ENCODE measurements around the gene CLDND1.
"Not testable (repeated sequence)": the region's sequence is repeated elsewhere in the genome, so short reads cannot be mapped to it uniquely, and the experiment has no call there.

The CLDND1 gene

DNA sequence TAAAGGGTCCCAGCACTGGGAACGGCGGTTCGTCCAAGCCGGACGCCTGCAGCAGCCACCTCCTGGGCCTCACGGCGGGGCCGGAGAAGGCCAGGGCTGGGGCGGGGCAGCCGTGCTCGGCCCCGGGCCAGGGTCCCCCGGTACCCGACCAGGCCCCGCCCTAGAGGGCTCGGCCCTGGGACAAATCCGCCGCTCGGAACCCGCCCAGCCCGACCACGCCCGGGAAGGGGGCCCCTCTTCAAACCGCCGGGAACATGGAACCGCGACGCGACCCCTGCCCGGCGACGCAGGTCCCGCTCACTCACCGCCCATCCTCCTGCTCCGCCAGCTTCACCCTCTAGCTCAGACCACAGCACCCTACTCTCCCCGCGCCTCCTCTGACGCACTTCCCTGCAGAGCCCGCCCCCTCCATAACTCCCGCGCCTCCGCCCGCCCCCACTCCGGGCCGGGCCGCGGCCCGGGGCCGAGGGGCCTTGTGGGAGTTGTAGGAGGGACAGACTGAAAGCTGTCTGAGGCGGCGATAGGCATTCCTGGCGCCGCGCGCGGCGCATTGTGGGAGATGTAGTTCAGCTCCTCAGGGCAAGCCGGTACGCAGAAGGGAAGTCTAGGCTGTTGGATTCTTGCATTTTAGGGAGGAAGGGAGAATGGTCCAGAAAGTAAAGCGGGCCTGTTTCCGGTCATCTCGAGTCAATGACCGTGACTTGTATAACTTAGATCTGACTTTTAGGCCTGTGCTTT is at the start of gene CLDND1:
Gene CLDND1 (minus strand): TSS at position 359 of the 738 bp plus-strand sequence. CDS start 1,478 bp downstream, outside the sequence.
- peak; percentile 98 for DNase-seq (ENCODE audit: low read depth, low spot score)

DNA sequence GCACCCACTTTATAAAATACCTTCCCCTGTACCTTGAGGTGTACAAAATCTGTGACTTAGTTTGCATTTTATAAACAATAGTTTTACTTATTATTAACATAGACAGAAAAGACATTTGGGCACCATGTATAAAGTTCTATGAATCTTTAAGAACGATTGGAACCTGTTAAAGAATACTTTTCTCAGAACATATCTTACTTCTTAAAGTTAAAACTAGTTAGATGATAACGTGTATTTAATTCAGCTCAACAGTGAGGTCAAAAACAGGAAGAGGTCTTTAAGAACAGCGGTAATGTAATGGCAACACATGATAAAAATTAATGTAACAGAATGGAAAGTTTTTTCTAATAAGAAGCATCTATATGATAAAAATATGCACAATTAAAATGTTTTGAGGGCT is 45.7 kb upstream of the CLDND1 start:
- no peak for DNase-seq (ENCODE audit: low read depth, low spot score)

DNA sequence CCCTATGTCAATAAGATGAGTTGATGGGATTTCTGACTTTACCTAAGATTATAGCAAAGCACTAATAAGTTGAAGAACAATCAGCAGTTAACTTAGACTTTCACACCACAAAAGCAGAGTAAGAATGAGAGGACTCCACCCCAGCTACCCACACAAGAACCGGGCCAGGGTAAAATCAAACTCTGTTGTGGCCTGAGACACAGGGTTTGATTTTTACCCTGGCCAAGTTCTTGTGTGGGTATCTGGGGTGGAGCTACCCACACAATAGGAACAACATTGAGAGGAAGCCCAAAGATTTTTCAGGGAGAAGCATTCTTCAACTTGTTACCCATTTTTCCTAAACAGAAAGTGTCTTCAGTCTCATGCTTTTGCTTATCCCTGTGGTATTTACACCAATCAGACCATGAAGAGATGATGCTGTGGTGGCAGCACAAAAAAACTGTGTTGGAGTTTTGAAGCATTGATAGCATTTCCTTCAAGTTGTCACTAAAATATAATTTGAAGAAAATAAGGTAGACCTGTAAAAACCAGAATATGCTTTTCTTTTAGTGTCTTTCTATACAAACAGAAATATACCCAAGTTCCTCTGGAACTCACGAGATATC is 45.1 kb upstream of the CLDND1 start:
- no peak for DNase-seq (ENCODE audit: low read depth, low spot score)

DNA sequence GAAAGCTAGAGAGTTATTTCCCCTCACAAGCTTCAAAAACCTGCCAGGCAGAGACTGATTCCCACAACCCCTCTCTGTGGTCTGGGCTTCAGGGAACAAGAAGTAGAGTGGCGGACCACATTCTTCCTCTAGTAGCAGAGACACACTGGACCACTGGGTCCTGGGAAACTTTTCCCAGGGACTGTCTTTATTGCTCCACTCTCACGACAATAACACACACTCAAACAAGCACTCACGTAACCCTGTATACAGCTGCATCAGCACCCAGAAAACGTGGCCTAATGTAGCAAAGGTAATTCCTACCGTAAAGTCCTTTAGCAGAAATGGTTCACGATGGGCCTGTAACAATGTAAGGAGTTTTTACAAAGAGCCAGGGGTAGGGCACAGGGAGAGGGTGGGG is 43.1 kb upstream of the CLDND1 start:
- peak; percentile 6 for DNase-seq (ENCODE audit: low read depth, low spot score)

DNA sequence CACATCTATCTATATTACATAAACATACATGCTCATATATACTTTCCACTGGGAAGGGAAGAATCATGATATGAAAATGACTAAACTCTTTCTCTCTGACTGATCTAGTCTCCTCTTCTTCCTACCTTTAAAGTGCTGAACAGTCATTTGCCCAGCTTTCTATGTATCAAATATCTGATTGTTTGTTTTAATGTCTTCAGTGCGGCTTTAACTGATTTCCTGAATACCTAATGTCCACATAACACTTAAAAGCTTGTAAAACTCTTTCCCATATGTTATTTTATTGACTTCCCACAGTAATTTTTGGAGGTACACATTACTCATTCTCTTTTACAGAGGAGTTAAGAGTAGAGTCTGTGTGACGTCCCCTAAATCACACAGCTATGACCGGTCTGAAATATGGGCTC is 42.5 kb upstream of the CLDND1 start:
- DNase-seq (ENCODE audit: low read depth, low spot score) = no peak

DNA sequence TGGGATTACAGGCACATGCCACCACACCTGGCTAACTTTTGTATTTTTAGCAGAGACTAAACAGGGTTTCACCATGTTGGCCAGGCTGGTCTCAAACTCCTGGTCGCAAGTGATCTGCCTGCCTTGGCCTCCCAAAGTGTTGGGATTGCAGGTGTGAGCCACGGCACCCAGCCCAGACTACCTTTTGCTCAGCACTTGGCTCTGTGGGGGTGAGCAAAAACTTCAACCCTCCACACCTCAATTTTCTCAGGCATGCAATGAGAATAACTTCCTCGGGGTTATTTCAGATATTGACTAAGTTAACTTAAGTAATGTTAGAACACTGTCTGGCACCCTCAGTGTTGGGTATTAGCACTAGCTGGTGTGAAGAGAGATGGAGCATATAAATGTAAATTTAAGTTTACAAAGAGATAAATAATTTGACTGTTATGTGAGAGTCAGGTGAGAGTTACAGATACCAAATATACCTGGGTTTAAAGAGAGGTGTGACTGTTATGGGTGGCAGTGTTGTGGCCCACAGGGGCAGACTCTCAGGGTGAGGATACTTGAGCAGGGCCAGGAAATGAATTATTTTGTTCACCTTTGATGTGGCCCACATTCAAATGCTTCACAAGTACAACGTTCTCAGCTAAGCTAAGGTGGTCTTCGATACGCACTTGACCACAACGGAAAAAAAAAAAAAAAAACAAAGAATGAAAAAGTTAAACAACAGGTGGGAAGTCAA is 41.7 kb upstream of the CLDND1 start:
- DNase-seq (ENCODE audit: low read depth, low spot score) = no peak

DNA sequence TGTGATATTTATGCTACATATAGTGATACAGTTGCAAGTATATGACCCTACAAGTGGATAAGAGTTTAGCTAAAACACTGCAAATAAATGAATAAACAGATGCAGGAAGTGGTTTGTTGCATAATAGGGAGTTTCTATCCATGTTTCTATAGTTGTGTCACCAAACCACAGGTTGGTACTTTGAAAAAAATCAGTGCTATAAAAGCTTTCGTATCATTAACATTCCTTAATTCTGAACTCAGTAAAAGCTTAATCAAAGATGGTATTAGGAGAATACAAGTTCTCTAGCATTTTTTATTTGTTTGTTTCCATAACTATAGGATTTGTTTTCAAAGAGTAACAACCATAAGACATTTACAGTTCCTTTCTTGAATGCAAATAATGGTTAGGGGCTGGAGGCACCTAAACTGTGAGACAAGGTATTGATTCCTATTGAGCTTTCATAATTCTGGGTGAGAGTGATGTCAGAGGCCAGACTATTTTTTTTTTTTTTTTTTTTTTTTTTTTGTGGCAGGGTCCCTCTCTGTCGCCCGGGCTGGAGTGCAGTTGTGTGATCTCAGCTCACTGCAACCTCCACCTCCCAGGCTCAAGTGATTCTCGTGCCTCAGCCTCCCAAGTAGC is 41.1 kb upstream of the CLDND1 start:
- no peak for DNase-seq (ENCODE audit: low read depth, low spot score)

DNA sequence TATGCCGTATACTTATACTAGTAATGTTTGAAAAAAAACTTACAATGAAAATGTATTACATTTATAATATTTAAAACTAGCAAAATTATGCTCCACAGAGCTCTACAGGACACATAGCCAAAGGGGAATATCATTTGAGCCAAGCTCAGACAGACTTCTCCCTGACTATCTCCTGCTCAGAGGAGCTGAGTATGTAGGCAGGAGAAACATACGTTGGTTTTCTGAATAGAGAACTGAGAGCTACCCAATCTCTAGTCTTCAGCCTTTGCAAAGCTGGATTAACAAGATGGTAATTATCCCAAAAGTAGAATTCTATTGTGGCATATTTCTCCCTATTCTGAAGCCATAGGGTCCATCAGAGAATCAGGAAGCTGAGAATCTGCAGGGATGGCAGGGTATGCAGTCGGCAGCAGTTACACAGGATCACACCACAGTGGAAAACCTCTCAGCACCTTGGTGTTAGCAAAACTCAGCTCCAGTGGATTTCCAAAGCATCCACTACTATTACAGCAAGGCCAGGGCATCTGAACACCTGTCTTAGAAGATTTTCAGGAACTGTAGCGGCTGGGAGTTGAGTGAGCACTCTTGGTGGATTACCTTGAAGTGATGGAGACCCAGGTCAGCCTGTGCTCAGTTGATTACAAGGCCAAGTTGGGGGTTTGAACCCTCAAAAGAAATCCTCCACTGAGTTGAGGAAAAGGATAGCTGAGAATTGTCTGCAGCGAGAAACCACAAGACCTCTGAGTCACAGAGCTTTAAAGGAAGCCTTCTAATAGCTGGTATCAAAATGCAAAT is 39.2 kb upstream of the CLDND1 start:
- no peak for DNase-seq (ENCODE audit: low read depth, low spot score)

DNA sequence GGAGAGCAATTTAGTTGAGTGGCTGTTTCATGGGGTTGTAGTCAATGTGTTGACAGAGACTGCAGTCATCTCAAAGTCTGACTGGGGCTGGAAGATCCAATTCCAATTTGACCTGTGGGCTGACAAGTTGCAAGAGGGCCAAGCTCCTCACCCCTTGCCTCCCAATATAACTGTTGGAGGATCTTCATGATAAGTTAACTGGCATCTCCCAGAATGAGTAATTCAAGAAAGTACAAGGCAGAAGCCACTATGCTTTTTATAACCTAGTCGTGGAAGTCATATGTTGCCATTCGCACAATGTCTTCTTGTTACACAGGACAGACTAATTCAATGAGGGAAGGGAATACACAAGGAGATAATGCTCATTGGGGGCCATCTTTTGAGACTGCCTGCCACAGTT is 38.2 kb upstream of the CLDND1 start:
- no peak for DNase-seq (ENCODE audit: low read depth, low spot score)

DNA sequence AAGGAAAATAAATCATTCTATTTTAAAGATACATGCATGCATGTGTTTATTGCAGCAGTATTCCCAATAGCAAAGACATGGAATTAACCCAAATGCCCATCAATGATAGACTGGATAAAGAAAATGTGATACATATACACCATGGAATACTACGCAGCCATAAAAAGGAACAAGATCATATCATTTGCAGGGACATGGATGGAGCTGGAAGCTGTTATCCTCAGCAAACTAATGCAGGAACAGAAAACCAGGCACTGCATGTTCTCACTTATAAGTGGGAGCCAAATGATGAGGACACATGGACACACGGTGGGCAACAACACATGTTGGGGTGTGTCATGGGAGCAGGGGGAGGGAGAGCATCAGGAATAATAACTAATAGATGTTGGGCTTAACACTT is 37.1 kb upstream of the CLDND1 start:
- not testable (repeated sequence) for DNase-seq (ENCODE audit: low read depth, low spot score)

DNA sequence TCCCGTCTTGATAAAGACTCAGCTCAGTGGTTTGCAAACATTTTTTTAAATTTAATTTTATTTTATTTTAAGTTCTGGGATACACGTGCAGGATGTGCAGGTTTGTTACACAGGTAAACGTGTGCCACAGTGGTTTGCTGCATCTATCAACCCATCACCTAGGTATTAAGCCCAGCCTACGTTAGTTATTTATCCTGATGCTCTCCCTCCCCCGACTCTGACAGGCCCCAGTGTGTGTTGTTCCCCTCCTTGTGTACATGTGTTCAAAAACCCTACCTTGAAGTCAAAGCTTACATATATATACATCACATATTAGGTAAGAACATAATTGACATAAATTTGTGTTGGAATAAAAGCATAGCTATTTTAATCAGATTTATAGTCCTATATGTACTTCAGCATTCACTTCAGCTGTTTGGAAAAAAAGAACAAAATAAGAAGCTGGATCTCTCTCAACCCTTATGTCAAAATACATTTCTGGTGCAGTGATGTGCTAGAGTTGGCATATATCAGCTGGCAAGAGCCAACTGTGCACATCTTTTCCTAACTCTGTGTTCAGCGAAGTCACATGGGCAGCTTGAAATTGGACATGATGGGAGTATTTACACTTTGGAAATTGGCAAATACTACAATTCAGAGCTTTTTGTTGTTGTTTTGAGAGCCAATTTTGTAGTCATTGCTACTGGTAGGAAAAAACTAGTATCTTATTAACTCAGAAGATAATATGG is 35.6 kb upstream of the CLDND1 start:
- no peak for DNase-seq (ENCODE audit: low read depth, low spot score)

DNA sequence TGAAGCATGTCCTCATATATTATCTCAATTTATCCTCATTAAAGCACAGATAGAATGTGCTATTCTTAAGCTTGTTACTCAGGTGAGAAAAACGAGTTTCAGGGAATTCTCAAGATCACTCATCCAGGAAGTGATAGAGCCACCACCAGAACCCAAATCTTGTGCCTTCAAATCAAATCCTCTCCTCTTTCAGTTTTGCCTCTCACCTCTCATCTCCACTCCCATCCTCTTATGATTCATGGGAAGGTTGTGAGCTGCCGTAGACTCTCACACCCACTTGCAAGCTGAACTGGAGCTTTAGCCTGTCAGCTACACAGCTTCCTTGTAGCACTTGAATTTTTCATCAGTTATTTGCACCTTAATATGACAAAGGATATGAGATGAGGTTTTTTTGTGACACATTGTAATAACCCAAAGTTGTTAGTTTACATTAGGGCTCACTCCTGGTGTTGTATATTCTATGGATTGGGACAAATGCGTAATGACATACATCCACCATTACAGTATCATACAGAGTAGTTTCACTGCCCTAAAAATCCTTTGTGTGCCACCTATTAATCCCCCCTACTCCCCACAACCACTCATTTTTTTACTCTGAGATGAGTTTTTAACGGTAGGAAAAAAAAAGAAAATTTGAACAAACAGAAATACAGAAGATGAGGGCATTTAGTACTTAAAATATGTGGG is 34.8 kb upstream of the CLDND1 start:
- no peak for DNase-seq (ENCODE audit: low read depth, low spot score)

DNA sequence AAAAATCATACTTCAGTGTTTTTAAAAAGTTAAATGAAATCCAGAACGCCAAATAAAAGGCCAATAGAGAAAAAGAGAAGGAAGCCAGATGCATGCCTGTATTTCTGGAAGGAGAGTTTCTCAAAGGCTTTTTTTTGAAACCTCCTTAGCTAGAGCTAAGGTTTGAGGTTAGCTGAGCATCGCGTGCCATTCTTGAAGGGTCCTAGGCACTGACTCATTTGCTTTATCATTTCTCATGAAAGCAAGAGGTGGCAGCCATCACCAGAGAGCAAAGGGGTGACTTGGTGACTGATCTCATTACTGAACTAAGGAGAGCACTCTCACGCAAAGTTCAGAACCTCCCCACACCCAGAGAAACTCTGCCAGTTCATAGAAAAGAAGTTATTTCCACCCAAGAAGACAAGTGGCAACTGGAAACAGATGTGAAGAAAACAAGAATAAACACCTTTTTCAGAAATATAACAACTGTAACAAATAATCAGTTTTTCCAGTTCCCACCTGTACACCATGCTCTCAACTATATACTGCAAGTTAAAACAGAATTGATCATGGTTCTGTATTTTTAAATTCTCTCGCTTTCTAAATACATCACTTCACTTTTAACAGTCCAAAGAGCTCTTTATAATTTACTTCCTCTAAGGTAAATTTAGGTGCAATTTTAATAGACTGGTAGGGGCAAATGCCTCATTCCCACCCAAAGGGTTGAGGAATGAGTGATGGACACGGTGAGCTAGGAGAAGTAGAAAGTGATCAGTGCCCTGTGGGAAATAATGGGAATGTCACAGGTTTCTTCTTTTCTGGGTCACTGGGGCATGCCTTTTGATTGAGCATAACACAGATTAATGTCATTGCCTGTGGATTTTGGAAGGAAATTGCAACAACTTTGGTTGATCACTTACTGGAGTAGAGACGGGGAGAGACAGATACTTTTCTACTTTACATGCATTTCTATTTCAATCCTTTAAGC is 33.7 kb upstream of the CLDND1 start:
- DNase-seq (ENCODE audit: low read depth, low spot score) = no peak

DNA sequence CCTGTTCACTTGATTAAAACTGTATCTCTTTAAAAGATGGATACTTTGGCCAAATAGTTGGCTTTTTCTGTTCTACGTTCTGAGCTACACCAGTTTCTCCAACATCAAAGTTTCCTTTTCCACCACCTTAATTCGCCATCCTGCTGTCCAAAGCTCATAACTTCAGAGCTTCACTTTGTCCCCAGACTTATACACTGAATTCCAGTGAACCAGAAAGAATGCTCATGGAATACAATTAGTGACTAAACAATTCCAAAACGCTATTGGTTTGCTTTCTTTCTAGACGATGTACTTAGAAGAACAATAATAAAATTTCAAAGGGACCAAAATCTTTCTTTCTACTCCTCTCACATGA is 32.3 kb upstream of the CLDND1 start:
- no peak for DNase-seq (ENCODE audit: low read depth, low spot score)

DNA sequence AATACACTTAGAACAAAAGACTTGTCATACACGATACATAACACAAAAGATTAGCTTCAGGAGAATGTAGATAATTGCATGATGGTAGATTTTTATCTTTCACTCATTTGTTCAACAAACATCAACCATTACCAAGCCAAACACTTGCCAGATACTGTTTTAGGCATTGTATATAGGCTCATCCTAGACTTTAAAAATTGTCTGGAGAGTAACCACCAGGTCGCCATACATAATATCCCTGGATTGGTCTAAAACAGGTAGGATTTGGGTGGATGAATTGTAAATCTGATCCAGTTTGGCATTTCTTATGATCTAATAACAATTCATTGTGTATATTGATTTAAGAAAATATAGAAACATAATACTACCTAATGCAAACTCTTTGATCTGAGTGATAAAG is 31.9 kb upstream of the CLDND1 start:
- no peak for DNase-seq (ENCODE audit: low read depth, low spot score)

DNA sequence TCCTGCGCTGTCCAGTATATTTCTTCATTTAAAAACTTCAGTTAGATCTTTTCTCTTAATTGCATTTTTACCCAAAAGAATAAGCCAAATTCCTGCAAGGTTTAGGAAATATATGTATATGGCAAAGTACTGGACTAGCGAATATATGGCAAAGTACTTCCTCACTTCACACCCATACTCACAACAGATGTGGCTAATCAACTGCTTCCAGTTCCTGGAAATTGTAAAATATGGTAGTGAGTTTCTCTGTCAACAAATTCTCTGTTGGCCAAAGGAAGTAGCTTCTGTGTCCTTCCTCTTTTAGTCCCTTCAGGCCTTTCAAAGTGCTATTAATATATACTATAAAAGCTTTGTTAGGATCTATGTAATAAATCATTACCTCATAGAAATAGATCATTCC is 31.1 kb upstream of the CLDND1 start:
- DNase-seq (ENCODE audit: low read depth, low spot score) = no peak

DNA sequence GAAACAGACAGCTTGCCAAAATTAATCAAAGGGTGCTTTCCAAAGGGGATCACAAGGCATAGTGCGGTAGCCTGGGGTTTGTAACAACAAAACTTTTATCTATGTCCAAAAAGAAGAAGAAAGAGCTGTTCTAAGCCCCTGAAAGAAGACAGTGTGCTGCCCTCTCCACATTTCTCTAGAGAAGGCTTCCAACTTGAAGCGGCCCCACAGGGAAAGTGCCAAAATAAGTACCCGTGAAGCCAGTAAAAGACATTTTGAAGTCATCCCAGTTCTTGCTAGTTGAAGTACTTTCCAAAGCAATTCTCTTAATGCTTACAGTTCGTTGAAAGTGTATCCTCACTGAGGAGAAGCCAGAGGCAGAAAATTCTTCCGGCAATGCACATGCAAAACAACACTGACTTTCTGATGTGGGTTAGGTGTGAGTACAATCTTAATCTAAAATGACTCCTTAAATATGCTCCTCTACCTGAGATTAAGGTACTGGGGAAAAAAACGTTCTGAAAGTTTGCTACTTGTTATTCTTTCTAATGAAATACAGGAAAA is 30.4 kb upstream of the CLDND1 start:
- DNase-seq (ENCODE audit: low read depth, low spot score) = no peak

DNA sequence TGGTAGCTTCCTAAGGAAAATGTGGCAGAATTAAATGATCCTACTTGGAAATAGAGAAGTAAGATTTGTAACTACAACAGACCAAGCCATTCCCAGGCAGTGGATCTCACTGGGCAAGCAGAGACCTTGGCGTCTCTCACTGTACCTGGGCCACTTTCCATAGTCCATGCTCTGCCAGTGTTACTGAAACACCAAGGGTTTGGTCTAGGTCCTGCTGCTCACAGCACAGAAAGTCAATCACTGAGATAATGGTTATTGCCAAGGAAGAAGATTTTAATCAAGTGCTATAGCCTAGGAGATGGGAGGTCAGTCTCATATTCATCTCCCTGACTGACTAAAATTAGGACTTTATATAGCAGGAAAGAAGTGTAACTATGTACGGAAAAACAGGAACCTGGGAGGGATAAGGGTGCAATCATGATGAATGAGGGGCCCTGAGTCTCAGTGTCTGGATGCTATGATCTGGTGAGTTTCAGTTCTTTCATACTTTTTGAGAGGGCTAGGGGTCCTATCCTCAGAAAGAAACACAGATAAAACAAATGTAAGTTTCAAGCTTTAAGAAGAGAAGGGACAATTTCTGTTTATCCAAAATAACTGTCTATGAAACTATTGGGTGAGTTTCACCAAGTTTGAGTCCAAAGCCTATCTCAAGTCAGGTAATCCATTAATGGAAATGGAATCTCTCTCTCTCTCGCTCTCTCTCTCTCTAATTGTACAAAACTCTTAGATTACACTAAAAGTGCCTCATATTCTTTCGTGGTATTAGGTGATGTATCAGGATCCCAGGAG is 29.7 kb upstream of the CLDND1 start:
- no peak for DNase-seq (ENCODE audit: low read depth, low spot score)
